Measurements from ENCODE around the gene ITPR3. TPM values are rescaled to one million over a fixed set of nuclear protein-coding genes. Genes with fewer than 3 reads are reported as not detected.

Gene ITPR3
- total RNA-seq, 1 donor from 2014 or later: 15.7 TPM

DNA sequence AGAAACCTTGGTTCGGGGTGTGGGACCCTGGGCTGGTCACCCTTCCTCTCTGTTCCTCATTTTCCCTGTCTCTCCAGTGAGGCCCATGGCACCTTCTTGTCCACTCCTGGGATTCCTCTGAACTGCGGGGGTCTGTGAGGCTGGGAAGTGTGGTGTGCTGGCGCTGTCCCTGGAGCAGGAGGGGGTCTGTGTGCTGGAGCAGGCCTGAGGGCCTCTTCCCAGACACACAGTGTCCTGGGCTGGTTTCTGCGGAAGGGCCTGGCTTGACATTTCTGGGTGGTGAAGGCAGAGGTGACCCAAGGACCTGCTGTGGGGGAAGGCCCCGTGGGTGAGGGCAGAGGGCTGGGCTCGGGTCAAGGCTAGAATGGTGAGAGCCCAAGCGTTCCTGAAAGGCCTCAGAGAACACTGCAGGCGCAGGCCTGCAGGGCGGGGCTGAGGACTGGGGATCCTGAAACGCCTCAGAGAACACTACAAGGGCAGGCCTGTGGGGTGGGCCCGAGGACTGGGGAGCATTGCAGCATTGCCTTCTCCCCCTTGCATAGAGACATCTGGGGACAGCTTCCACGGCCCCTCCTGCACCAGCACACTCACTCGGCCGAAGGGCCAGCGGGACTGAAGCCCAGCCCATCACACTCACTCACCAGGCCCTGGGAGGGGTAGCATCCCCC is 30.5 kb upstream of the ITPR3 start:
- peak; percentile 56 for DNase-seq (ENCODE audit: low read depth)

DNA sequence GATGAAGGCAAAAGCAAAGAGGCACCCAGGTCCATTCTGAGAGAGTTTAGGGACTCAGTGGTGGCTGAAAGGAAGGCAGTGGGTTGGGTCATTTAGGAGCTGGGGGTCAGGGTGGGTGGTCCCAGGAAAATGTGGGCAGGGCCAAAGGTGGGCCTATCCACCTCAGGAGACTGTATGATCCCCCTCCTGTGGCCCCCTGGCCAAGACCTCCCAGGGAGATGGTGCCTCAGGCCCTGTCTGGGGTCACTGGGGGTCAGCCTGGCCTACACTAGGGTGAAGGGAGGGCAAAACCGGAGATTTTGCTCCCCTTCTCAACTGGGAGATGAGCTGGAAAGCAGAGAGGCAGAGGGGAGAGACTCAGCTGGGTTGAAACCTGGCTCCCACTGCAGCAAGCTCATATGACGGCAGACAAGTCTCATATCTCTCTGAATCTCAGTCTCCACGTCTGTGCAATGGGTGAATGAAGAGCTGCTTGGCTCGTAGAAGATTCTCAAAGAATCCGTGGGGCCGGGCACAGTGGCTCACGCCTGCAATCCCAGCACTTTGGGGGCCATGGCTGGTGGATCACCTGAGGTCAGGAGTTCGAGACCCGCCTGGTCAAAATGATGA is 29.6 kb upstream of the ITPR3 start:
- no peak for DNase-seq (ENCODE audit: low read depth)

- DNase-seq (ENCODE audit: low read depth): no peak
These were observed 28.9 kb upstream of the ITPR3 start for GRCh38 chr6:33592280-33592594.

DNA sequence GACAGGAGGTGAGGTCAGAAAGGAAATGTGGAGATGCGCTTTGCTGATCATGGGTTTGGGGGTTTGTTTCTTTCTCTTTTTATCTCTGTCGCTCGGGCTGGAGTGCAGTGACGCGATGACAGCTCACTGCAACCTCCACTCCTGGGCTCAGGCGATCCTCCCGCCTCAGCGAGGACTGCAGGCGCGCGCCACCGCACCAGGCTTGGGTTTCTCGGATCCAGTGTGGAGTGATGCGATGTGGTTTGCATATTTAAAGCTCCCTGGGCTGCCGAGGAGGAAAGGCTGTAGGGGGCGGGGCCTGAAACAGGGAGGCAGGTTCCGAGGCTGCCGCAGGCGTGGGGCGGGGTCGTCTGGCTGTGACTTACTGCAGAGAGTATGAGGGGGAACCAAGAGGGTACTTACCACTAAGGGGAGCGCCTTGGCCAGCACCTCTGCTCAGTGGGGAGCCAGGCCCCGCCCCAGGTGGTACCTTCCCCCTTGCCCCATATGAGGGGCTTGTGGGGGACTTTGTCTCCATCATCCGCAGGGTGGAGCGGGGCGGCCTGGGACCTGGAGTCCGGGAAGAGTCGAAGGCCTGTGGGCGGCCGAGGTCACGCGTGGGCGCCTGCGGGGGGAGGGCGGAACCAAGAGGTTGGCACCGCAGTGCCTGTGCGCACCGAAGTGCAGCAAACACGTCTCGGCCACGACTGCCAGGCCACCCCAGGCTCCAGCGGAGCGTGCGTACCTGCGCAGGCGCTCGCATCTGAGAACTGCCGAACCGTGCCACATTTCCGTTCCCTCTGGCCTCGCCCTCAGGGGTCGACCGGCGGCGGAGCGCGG is 28.3 kb upstream of the ITPR3 start:
- no peak for DNase-seq (ENCODE audit: low read depth)

DNA sequence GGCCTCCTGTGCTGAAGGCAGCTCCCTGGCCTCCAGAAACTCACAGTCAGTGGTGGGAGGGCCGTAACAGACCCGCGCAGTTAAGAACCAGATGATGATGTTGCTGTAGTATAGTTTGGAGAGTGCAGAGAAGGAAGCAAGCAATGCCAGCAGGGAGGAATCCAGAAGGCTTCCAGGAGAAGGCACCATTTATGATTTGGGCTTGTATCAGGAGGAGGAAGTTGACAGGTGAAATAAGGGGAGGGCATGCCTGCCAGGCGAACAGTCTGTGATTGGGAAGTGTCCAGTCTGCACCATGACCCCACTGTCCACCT is 27.8 kb upstream of the ITPR3 start:
- no peak for DNase-seq (ENCODE audit: low read depth)

DNA sequence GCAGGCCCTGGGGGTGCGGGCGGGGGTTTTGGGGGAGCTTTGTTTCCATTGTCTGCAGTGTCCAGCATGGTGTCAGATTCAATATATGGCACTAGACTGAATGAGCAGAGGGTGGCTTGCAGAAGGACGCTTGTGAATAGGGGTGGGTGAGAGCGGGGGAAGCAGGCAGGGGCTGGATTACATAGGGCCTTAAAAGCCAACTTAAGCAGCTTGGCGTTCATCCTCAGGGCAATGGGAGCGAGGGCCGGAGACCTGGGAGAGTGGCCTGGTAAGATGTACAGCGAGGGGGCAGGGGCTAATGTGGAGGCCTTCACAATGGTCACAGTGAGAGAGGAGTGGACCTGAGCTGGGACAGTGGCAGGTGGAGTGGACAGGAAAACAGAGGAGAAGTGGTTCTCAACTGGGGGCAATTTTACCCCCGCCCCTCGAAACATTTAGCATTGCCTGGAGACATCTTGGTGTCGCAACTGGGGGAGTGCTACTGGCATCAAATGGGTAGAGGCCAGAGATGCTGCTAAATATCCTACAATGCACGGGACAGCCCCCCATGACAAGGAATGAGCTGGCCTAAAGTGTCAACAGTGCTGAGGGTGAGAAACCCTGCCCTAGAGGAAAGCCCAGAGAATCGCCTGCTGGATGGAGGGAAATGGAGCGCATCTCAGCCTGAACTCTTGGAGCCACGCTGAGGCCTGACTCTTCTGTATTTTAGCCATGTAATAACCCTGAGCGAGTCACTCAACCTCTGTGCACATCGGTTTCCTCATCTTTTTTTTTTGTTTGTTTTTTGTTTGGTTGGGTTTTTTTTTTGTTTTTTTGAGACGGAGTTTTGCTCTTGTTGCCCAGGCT is 25.9 kb upstream of the ITPR3 start:
- DNase-seq (ENCODE audit: low read depth): no peak

- DNase-seq (ENCODE audit: low read depth): peak; percentile 30
These were observed 24.2 kb upstream of the ITPR3 start for GRCh38 chr6:33596894-33597293.

- no peak for DNase-seq (ENCODE audit: low read depth)
These were observed 23.4 kb upstream of the ITPR3 start for GRCh38 chr6:33597551-33598322.

DNA sequence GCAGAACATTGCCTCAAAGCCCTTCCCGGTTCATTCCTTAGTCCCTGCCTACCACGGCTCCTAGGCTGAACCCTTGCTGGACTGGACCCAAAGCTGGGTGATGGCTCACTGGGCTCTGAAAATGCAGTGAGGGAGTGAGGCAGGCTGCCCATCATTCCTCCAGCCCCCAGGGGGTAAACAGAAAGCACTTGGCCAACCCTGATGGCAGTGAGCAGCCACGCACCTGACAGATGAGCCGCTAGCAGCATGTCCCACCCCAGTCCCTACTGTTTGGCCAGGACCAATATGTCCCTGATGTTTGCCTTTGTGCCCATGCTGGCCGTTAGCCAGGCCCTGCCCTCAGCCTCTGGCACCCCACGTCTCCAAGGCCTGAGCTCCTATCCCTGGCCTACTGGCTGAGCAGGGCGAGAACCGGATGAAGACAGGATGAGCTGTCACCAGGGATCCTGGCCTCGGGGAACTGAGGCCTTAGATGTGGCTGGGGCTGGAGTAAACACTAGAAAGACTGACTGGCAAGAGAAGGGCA is 21.6 kb upstream of the ITPR3 start:
- DNase-seq (ENCODE audit: low read depth): no peak

- DNase-seq (ENCODE audit: low read depth): no peak
These were observed 20.4 kb upstream of the ITPR3 start for GRCh38 chr6:33600761-33601160.

DNA sequence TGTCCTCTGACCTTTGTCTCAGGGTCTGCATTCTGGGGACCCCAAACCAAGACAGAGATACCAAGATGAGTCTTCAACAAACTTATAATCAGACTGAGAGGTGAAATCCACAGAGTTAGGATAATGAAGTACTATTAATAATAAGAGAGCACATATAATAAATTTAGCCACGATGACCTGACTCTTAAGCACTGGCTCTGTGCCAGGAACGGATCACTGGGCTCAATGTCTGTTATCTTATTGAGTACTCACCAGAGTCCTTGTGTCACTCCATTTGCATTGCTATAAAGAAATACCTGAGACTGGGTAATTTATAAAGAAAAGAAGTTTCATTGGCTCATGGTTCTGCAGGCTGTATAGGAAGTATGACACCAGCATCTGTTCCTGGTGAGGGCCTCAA is 18.9 kb upstream of the ITPR3 start:
- peak; percentile 34 for DNase-seq (ENCODE audit: low read depth)

DNA sequence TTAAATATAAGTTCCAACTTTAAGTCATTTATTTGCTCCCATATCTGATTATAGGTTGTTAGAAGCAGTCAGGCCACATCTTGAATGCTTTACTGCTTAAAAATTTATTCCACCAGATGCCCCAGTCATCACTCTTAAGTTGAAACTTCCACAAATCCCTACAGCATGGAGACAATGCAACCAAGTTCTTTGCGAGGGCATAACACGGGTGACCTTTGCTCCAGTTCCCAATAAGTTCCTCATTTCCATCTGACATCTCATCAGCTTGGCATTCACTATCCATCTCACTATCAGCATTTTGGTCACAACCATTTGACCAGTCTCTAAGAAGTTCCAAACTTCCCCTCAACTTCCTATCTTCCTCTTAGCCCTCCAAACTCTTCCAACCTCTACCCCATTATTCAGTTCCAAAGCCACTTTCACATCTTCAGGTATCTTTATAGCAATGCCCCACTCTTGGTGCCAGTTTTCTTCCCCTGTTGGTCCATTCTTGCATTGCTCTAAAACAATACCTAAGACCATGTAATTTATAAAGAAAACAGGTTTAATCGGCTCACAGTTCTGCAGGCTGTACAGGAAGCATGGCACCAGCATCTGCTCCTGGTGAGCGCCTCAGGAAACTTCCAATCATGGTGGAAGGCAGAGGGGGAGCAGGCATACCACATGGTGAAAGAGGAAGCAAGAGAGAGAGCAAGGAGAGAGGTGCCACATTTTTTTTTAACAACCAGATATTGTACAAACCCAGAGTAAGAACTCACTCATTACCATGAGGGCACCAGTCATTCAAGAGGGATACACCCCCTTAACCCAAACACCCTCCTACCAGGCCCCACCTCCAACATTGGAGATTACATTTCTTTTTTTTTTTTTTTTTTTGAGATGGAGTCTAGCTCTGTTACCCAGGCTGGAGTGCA is 15.9 kb upstream of the ITPR3 start:
- DNase-seq (ENCODE audit: low read depth): no peak

DNA sequence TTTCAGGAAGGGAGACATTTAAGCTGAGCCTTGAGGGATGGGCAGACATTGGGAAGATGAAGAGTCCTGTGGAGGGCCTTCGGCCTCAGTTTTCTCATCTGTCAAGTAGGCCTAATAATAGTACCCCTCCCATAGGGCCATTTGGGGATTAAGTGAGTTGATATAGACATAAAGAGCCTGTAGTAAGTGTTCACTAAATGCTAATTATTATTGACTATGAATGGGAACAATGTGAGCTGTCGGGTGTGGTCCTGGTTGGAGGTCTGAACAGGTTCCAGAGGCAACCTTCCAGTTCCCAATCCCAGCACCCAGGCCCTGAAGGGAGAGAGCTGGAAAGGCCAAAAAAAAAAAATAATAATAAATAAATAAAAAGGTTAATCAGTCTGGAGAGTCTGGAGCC is 14.5 kb upstream of the ITPR3 start:
- no peak for DNase-seq (ENCODE audit: low read depth)

- no peak for DNase-seq (ENCODE audit: low read depth)
These were observed 13.9 kb upstream of the ITPR3 start for GRCh38 chr6:33607126-33607783.

- DNase-seq (ENCODE audit: low read depth): no peak
These were observed 13.3 kb upstream of the ITPR3 start for GRCh38 chr6:33607784-33608161.

GRCh38 chr6:33609019-33609418 is 12.1 kb upstream of the ITPR3 start:
- DNase-seq (ENCODE audit: low read depth): peak; percentile 31

DNA sequence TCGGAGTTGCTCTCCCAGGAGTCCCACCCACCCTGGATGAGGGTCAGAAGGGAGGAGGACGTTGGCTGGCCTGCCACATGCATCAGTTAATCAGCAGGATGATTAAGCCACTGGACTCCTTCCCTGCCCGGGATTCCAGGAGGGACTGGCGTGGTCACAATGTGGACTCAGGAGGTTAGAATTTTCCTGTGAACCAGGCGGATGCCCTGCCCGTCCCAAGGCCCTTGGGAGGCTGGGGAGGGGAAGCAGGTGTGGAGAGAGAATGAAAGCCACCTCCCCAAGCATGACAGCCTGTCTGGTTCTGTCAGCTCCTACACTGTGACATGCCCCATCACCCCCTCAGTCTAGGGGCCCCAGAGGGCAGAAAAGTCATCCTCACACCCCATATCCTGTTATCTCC is 11.6 kb upstream of the ITPR3 start:
- peak; percentile 92 for DNase-seq (ENCODE audit: low read depth)

DNA sequence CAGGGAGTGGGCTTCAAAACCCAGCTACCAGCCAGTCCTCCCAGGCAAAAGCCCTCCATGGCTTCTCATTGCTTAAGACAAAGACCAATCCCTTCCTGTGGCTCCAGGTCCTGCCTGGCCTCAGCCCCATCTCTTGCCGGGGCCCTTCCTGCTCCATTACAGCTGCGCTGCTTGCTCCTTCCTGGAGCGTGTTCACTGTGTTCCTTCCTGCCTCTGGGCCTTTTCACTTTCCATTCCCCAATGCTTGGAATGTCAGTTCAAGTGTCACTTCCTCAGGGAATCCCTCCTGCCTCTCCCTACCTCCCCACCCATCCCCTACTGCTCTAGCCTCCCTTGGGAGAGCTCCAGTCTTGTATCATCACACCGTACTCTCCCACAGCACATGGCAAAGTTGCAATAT is 11.1 kb upstream of the ITPR3 start:
- DNase-seq (ENCODE audit: low read depth): peak; percentile 29
